SK-N-MC (cell line): ENCODE measurements around the gene C11orf71.

Experiments
- EZH2 ChIP-seq: fragments of 200-600 bp; sonication (generic); IDR thresholded peaks from one replicate; pipeline ENCODE4 v1.6.1; 2017; ENCODE audit warnings: antibody characterized with exemption
- FOXP2 ChIP-seq: optimal IDR thresholded peaks from 2 replicates; pipeline ENCODE3; 2011; ENCODE audit warnings: mild to moderate bottlenecking, moderate library complexity; ENCODE audit not compliant: insufficient read depth; ENCODE audit errors: extremely low read length, control extremely low read depth
- POLR2AphosphoS5 ChIP-seq: IDR thresholded peaks from 2 replicates; pipeline ENCODE4 v1.6.1; 2012; ENCODE audit warnings: mild to moderate bottlenecking, low read depth, low read length, borderline replicate concordance

DNA sequence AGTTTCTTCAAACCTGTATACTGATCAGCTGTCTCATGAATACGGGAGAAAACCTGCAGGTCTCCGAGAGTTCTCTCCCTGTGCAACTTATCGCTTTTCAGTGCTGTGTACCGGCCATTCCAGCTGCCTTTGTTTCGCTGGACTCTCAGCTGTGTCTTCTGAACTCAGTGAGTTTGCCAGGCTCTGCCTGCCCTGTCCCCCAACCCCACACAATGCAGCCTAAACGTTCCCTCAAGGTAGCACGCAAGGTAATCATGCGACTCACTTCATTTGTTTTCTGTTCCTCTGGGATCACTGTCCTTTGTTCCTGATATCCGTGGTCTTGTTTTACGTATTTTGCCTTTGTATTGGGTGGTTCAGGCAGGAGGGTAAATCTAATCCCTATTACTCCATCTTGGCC lies 13.6 kb upstream of the C11orf71 start:
- TF ChIP-seq POLR2AphosphoS5 = no peak
- TF ChIP-seq EZH2 = no peak
- no peak for TF ChIP-seq FOXP2
